ENCODE results near the gene RPS15.

The RPS15 gene

DNA sequence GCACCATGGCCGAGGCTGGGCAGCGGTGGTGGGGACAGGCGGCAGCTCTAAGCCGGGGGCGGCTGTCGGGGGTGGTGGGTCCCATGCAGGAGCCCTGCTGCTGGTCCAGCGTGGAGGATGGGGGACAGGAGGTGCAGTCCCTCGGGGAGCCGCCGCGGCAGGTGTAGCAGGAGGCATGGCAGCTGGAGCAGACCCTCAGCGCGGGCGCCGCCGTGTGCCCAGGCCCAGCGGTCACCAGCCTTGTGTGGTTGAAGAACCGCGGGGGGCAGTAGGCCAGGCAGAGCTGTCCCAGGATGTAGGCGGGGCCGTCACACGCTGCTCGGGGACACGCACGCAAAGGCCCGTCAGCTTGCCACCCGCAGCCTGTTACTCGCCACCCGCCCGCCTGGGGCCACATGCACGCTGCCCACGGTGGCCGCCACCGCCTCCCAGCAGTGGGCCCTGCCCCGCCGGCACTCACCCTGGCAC, 43.7 kb downstream of the RPS15 start:
- no peaks in the 10 kb centered on the region for H3K36me3 ChIP-seq (ENCODE audit: control insufficient read depth, insufficient read depth, low read length)

GRCh38 chr19:1482361-1483130, 44.4 kb downstream of the RPS15 start:
- TF ChIP-seq CTCF (IDR thresholded peaks at IDR 0.05): no peak
- Histone ChIP-seq H2AFZ (no peak overlapping the region), H3K9me3 (ENCODE audit: control insufficient read depth, low read length) (no peaks in the 10 kb centered on the region), H3K27me3 (ENCODE audit: control insufficient read depth, insufficient read depth, low read length) (no peaks in the 10 kb centered on the region), H3K36me3 (ENCODE audit: control insufficient read depth, insufficient read depth, low read length) (no peaks in the 10 kb centered on the region), H3K4me1 (peaks cover 4% of the 10 kb centered on the region), H3K79me2 (no peaks in the 10 kb centered on the region), H3K9ac (no peak overlapping the region), H3K27ac (no peak overlapping the region), H3K4me3 (ENCODE audit: low read depth, low read length) (no peak overlapping the region), H3K4me2 (ENCODE audit: low read length) (no peak overlapping the region)

More for the DNA sequence above, 43.7 kb downstream of the RPS15 start:
- H3K4me1 ChIP-seq: peaks cover 4% of the 10 kb centered on the region
- H3K27ac ChIP-seq: no peak overlapping the region
- no peak for TF ChIP-seq CTCF (IDR thresholded peaks at IDR 0.05)
- no peak overlapping the region for H3K9ac ChIP-seq
- H3K9me3 ChIP-seq (ENCODE audit: control insufficient read depth, low read length): no peaks in the 10 kb centered on the region
- H2AFZ ChIP-seq: no peak overlapping the region
- H3K79me2 ChIP-seq: no peaks in the 10 kb centered on the region
- no peak overlapping the region for H3K4me2 ChIP-seq (ENCODE audit: low read length)
- H3K27me3 ChIP-seq (ENCODE audit: control insufficient read depth, insufficient read depth, low read length): no peaks in the 10 kb centered on the region
- H3K4me3 ChIP-seq (ENCODE audit: low read depth, low read length): no peak overlapping the region

- Histone ChIP-seq H3K4me2 (ENCODE audit: low read length) (no peak overlapping the region), H3K27ac (no peak overlapping the region), H3K79me2 (no peaks in the 10 kb centered on the region), H3K36me3 (ENCODE audit: control insufficient read depth, insufficient read depth, low read length) (no peaks in the 10 kb centered on the region), H3K4me3 (ENCODE audit: low read depth, low read length) (no peak overlapping the region), H3K4me1 (peaks cover 2% of the 10 kb centered on the region), H3K9me3 (ENCODE audit: control insufficient read depth, low read length) (no peaks in the 10 kb centered on the region), H2AFZ (no peak overlapping the region), H3K9ac (no peak overlapping the region), H3K27me3 (ENCODE audit: control insufficient read depth, insufficient read depth, low read length) (no peaks in the 10 kb centered on the region)
- TF ChIP-seq CTCF (IDR thresholded peaks at IDR 0.05): no peak
These were observed 45.2 kb downstream of the RPS15 start for GRCh38 chr19:1483131-1483978.

GRCh38 chr19:1483979-1484428, 45.8 kb downstream of the RPS15 start:
- Histone ChIP-seq H3K4me1 (peaks cover 2% of the 10 kb centered on the region), H3K27ac (no peak overlapping the region), H3K79me2 (no peaks in the 10 kb centered on the region), H3K4me2 (ENCODE audit: low read length) (no peak overlapping the region), H2AFZ (no peak overlapping the region), H3K9ac (no peak overlapping the region), H3K4me3 (ENCODE audit: low read depth, low read length) (no peak overlapping the region), H3K36me3 (ENCODE audit: control insufficient read depth, insufficient read depth, low read length) (no peaks in the 10 kb centered on the region), H3K27me3 (ENCODE audit: control insufficient read depth, insufficient read depth, low read length) (no peaks in the 10 kb centered on the region), H3K9me3 (ENCODE audit: control insufficient read depth, low read length) (no peaks in the 10 kb centered on the region)
- no peak for TF ChIP-seq CTCF (IDR thresholded peaks at IDR 0.05)

All from parathyroid adenoma (tissue), 2 donors.